AG09319 (cell line): Measurements from ENCODE around the gene ELL.

ENCODE experiments used
- DNase-seq: peaks from one replicate; pipeline ENCODE4 v3.0.0-alpha.2; 2010; ENCODE audit warnings: low read depth; ENCODE audit errors: extremely low read depth
- TF ChIP-seq, protein P1 (sequence below): IDR thresholded peaks from 2 replicates; pipeline ENCODE4 v1.5.1; 2011; ENCODE audit warnings: low read depth, mild to moderate bottlenecking, inconsistent platforms, low read length, moderate library complexity

ELL gene

DNA sequence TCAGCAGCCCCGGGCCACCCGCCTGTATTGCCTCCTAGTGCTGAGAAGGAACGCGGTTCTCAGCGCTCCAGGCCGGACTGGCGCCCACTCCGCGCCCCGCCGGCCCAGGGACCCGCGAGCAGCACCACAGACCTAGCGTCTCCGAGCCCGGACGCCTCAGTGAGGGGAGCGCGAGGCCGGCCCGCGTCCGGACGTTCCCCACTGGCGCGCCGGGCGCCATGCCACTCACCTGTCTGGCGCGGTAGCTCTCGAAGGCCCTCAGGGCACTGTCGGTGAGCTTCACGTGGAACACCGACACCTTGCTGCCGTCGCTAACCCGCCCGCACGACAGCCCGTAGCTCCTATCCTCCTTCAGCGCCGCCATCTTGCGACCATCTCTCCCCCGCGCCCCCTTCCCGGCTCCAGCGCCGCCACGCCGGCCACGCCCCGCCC is at the start of gene ELL:
ELL (minus strand) TSS at position 379 of the 432 bp plus-strand sequence; CDS start at position 364, 15 bp downstream.
- DNase-seq, result no peak
- TF ChIP-seq, protein P1, sequence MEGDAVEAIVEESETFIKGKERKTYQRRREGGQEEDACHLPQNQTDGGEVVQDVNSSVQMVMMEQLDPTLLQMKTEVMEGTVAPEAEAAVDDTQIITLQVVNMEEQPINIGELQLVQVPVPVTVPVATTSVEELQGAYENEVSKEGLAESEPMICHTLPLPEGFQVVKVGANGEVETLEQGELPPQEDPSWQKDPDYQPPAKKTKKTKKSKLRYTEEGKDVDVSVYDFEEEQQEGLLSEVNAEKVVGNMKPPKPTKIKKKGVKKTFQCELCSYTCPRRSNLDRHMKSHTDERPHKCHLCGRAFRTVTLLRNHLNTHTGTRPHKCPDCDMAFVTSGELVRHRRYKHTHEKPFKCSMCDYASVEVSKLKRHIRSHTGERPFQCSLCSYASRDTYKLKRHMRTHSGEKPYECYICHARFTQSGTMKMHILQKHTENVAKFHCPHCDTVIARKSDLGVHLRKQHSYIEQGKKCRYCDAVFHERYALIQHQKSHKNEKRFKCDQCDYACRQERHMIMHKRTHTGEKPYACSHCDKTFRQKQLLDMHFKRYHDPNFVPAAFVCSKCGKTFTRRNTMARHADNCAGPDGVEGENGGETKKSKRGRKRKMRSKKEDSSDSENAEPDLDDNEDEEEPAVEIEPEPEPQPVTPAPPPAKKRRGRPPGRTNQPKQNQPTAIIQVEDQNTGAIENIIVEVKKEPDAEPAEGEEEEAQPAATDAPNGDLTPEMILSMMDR, result no peak

DNA sequence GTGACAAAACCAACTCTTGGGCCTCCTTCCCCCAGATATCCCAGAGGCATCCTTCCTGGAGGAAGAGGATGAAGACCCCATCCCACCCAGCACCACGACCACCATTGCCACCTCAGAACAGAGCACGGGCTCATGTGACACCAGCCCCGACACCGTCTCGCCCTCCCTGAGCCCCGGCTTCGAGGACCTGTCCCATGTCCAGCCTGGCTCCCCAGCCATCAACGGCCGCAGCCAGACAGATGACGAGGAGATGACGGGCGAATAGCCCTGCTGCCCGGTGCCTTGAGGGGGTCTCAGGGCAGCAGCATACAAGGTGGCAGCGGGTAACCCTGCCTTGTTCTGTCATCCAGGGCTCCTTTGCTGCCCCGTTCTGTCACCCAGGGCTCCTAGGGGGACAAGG is 46.5 kb upstream of the ELL start:
- TF ChIP-seq, protein P1, result no peak
- DNase-seq, result no peak

DNA sequence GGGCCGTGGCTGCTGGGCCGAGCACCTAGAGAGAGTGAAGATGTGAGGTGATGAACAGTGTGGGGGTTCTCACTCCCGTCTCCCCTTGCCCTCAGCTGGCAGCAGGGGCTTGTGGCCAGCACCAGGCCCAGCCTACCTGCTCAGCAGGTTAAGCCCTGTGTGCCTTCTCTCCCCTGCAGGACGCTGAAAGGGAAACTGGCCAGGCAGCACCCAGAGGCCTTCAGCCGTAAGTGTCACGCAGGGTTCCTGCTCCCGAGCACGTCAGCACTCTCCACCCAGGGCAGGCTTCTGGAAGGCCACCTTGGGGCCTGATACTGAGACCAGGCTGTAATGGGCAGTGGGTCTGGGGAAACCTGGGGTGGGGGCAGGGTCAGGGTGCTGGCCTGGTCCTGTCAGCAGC is 45.1 kb upstream of the ELL start:
- TF ChIP-seq, protein P1, result no peak
- no peak for DNase-seq

DNA sequence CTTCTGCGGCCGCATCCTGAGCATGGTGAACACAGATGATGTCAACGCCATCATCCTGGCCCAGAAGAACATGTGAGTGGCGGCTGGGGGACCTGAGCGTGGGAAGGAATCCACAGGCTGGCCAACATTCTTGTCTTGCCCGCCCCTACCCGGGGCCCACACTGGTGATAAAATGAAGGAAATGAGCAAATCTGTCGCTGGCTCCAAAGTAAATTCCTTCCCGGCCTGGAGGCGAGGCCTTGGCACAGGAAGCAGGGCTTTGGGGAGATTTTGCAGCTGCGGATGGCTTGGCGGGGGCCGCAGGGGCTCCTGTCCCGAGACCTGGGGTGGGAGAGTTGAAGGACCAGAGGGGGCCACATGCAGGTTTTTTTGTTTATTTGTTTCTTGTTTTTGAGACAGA is 40.2 kb upstream of the ELL start:
- no peak for DNase-seq
- TF ChIP-seq, protein P1, result no peak

DNA sequence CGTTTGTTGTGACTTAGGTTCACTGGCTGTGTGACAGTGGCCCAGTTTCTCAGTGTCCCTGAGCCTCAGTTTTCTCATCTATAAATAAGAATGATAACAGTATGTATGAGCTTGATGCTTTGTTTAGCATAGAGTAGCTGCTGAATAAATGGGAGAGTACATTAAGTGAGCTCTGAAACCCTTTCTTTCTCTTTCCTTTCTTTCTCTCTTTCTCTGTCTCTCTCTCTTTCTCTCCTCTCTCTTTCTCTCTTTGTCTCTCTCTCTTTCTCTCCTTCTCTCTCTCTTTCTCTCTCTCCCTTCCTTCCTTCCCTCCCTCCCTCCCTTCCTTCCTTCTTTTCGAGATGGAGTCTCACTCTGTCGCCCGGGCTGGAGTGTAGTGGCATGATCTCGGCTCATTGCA is 37.8 kb upstream of the ELL start:
- no peak for DNase-seq
- TF ChIP-seq, protein P1, result no peak

DNA sequence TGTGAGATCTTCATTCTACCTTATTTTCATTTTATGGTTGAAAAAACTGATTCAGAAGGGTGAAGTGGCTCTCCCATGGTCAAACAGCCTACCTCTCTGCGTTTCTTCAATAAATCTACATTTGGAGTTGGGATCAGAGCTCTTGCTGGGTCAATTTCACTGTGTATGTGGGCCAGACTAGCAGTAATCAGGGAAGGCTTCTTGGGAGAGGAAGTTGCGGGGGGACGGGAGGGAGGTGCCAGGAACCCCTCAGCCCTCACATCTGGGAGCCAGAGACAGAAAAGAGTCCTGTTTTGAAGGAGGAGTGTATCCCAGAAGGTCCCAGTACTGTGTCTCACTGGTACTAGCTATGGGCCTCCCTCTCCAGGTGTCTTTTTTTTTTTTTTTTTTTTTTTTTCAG is 36.7 kb upstream of the ELL start:
- no peak for DNase-seq
- TF ChIP-seq, protein P1, result no peak

DNA sequence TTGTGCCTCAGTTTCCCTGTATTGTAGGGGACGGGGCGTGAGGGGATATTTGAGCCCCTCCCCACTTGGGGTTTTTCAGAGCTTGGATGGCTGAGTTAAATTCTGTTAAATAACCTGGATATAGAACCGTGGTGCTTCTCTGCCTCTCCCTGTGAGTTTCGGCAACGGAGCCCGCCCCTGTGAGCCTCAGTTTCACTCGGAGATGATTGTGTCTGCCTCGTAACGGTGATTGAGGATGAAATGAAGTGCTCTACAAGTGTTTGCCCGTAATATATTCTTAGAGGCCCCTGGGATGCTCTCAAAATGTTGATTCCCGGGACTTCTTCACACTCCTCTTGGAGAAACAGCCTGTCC is 36.3 kb upstream of the ELL start:
- TF ChIP-seq, protein P1, result no peak
- DNase-seq, result no peak
